Measurements from ENCODE around the gene KCNH8. TPM values are rescaled to one million over a fixed set of nuclear protein-coding genes. Genes with fewer than 3 reads are reported as not detected.

KCNH8 gene
- total and polyA plus RNA-seq, 10 of the 15 experiments (the other 5 are each of a cell fraction or from before 2014, with no cell fraction given) = under 0.01 to 0.18 (median 0.07) TPM; not detected in 2

DNA sequence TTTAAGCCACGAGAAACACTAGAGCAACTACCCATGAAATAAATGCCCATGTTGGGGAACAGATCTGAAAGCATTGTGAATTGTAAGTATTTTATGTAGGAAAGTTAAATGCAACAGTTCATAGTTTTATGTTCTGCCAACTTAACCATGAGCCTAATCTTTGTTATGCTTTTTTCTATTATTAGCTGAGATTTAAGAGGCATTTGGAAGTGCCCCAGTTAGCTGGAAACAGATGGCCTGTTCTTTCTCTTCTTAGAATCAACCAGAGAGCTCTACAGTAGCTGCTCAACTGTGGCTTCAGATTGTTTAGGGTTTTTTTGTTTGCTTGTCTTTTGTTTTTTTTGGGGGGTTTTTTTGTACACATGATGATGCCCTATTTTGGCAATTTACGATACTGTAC is 284.4 kb downstream of the KCNH8 start (continued):
- TF ChIP-seq MYC (IDR thresholded peaks at IDR 0.05; ENCODE audit: insufficient read depth, insufficient read length, insufficient replicate concordance, low read length, severe bottlenecking) = no peak
- no peak for TF ChIP-seq FOXM1 (IDR thresholded peaks at IDR 0.05; ENCODE audit: low read depth, low read length)
- TF ChIP-seq RCOR1 (conservative IDR thresholded peaks at IDR 0.05; ENCODE audit: low read depth, low read length) = no peak
- no peak for TF ChIP-seq FOXK2 (IDR thresholded peaks at IDR 0.05)
- TF ChIP-seq, protein P1, sequence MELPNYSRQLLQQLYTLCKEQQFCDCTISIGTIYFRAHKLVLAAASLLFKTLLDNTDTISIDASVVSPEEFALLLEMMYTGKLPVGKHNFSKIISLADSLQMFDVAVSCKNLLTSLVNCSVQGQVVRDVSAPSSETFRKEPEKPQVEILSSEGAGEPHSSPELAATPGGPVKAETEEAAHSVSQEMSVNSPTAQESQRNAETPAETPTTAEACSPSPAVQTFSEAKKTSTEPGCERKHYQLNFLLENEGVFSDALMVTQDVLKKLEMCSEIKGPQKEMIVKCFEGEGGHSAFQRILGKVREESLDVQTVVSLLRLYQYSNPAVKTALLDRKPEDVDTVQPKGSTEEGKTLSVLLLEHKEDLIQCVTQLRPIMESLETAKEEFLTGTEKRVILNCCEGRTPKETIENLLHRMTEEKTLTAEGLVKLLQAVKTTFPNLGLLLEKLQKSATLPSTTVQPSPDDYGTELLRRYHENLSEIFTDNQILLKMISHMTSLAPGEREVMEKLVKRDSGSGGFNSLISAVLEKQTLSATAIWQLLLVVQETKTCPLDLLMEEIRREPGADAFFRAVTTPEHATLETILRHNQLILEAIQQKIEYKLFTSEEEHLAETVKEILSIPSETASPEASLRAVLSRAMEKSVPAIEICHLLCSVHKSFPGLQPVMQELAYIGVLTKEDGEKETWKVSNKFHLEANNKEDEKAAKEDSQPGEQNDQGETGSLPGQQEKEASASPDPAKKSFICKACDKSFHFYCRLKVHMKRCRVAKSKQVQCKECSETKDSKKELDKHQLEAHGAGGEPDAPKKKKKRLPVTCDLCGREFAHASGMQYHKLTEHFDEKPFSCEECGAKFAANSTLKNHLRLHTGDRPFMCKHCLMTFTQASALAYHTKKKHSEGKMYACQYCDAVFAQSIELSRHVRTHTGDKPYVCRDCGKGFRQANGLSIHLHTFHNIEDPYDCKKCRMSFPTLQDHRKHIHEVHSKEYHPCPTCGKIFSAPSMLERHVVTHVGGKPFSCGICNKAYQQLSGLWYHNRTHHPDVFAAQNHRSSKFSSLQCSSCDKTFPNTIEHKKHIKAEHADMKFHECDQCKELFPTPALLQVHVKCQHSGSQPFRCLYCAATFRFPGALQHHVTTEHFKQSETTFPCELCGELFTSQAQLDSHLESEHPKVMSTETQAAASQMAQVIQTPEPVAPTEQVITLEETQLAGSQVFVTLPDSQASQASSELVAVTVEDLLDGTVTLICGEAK (IDR thresholded peaks at IDR 0.05; ENCODE audit: borderline replicate concordance) = no peak
- no peak for TF ChIP-seq TBL1XR1 (IDR thresholded peaks at IDR 0.05; ENCODE audit: low read depth, low read length)
- no peak for TF ChIP-seq SPI1 (IDR thresholded peaks at IDR 0.05; ENCODE audit: borderline replicate concordance, insufficient read depth, low read depth, low read length)
- TF ChIP-seq, protein P2, sequence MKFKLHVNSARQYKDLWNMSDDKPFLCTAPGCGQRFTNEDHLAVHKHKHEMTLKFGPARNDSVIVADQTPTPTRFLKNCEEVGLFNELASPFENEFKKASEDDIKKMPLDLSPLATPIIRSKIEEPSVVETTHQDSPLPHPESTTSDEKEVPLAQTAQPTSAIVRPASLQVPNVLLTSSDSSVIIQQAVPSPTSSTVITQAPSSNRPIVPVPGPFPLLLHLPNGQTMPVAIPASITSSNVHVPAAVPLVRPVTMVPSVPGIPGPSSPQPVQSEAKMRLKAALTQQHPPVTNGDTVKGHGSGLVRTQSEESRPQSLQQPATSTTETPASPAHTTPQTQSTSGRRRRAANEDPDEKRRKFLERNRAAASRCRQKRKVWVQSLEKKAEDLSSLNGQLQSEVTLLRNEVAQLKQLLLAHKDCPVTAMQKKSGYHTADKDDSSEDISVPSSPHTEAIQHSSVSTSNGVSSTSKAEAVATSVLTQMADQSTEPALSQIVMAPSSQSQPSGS (IDR thresholded peaks at IDR 0.05; ENCODE audit: low read length) = no peak
- TF ChIP-seq, protein P3, sequence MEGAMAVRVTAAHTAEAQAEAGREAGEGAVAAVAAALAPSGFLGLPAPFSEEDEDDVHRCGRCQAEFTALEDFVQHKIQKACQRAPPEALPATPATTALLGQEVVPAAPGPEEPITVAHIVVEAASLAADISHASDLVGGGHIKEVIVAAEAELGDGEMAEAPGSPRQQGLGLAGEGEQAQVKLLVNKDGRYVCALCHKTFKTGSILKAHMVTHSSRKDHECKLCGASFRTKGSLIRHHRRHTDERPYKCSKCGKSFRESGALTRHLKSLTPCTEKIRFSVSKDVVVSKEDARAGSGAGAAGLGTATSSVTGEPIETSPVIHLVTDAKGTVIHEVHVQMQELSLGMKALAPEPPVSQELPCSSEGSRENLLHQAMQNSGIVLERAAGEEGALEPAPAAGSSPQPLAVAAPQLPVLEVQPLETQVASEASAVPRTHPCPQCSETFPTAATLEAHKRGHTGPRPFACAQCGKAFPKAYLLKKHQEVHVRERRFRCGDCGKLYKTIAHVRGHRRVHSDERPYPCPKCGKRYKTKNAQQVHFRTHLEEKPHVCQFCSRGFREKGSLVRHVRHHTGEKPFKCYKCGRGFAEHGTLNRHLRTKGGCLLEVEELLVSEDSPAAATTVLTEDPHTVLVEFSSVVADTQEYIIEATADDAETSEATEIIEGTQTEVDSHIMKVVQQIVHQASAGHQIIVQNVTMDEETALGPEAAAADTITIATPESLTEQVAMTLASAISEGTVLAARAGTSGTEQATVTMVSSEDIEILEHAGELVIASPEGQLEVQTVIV (IDR thresholded peaks at IDR 0.05; ENCODE audit: borderline replicate concordance, partially characterized antibody) = no peak
- no peak for TF ChIP-seq DPF2 (IDR thresholded peaks at IDR 0.05)
- TF ChIP-seq ZNF384 (IDR thresholded peaks at IDR 0.05; ENCODE audit: borderline replicate concordance, low read depth, low read length) = no peak
- TF ChIP-seq, protein P4, sequence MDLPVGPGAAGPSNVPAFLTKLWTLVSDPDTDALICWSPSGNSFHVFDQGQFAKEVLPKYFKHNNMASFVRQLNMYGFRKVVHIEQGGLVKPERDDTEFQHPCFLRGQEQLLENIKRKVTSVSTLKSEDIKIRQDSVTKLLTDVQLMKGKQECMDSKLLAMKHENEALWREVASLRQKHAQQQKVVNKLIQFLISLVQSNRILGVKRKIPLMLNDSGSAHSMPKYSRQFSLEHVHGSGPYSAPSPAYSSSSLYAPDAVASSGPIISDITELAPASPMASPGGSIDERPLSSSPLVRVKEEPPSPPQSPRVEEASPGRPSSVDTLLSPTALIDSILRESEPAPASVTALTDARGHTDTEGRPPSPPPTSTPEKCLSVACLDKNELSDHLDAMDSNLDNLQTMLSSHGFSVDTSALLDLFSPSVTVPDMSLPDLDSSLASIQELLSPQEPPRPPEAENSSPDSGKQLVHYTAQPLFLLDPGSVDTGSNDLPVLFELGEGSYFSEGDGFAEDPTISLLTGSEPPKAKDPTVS (IDR thresholded peaks at IDR 0.05; ENCODE audit: low read depth, low read length) = no peak
- no peak for TF ChIP-seq HDGF (IDR thresholded peaks at IDR 0.05)
- TF ChIP-seq, protein P5, sequence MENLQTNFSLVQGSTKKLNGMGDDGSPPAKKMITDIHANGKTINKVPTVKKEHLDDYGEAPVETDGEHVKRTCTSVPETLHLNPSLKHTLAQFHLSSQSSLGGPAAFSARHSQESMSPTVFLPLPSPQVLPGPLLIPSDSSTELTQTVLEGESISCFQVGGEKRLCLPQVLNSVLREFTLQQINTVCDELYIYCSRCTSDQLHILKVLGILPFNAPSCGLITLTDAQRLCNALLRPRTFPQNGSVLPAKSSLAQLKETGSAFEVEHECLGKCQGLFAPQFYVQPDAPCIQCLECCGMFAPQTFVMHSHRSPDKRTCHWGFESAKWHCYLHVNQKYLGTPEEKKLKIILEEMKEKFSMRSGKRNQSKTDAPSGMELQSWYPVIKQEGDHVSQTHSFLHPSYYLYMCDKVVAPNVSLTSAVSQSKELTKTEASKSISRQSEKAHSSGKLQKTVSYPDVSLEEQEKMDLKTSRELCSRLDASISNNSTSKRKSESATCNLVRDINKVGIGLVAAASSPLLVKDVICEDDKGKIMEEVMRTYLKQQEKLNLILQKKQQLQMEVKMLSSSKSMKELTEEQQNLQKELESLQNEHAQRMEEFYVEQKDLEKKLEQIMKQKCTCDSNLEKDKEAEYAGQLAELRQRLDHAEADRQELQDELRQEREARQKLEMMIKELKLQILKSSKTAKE (IDR thresholded peaks at IDR 0.05; ENCODE audit: low read depth, poor library complexity, severe bottlenecking) = no peak
